Heart left ventricle (tissue), 16 donors: ENCODE data around the gene NFYA. TPM values are rescaled to one million over a fixed set of nuclear protein-coding genes. Genes with fewer than 3 reads are reported as not detected.
A peak's percentile ranks its signal among the peaks of the same experiment; 100 is the strongest.

Experiments used
- ATAC-seq, 4 donors: fragments of 200-7000 bp; cut with Tn5 transposase; one replicate each; pipeline ENCODE4 v1.9.1; 2020 to 2022; ENCODE audit warnings: moderate library complexity in 4 of 4, mild to moderate bottlenecking in 3 of 4, moderate number of reproducible peaks in 1 of 4
- DNase-seq, 5 donors: peaks; one replicate each; pipeline ENCODE4 v3.0.0-alpha.2; 2020
- H3K27ac ChIP-seq, 12 donors: fragments of 200-600 bp; sonication (generic) in 4 of 12; one replicate each; pipeline versions ENCODE4 v1.5.0 to v1.8.0; 2016 to 2022; ENCODE audit warnings: mild to moderate bottlenecking in 2 of 12
- H3K27me3 ChIP-seq, 9 donors: fragments of 200-600 bp; sonication (generic) in 2 of 9; one replicate each; pipeline versions ENCODE4 v1.5.1 to v1.8.0; 2016 to 2022; ENCODE audit warnings: mild to moderate bottlenecking in 3 of 9
- H3K36me3 ChIP-seq, 9 donors: fragments of 200-600 bp; sonication (generic) in 2 of 9; one replicate each; pipeline versions ENCODE4 v1.5.0 to v1.8.0; 2018 to 2022; ENCODE audit warnings: mild to moderate bottlenecking in 2 of 9
- H3K4me1 ChIP-seq, 12 donors: fragments of 200-600 bp; sonication (generic) in 4 of 12; one replicate each; pipeline versions ENCODE4 v1.5.0 to v1.8.0; 2016 to 2022; ENCODE audit warnings: mild to moderate bottlenecking in 3 of 12
- H3K4me3 ChIP-seq, 12 donors: fragments of 200-600 bp; sonication (generic) in 4 of 12; one replicate each; pipeline versions ENCODE4 v1.5.0 to v1.8.0; 2017 to 2022; ENCODE audit warnings: mild to moderate bottlenecking in 9 of 12, moderate library complexity in 4 of 12
- H3K9me3 ChIP-seq, 12 donors: fragments of 200-600 bp; sonication (generic) in 4 of 12; one replicate each; pipeline versions ENCODE4 v1.5.0 to v1.8.0; 2016 to 2022; ENCODE audit warnings: mild to moderate bottlenecking in 1 of 12
- CTCF ChIP-seq, 12 donors: fragments of 200-600 bp; sonication (generic) in 4 of 12; IDR thresholded peaks; one replicate each; pipeline versions ENCODE4 v1.5.0 to v1.8.0; 2018 to 2022; ENCODE audit warnings: antibody characterized with exemption in 12 of 12, mild to moderate bottlenecking in 5 of 12
- POLR2A ChIP-seq, 2 donors: fragments of 450-650 bp; IDR thresholded peaks; one replicate each; pipeline ENCODE4 v1.6.1; 2017; ENCODE audit warnings: antibody characterized with exemption in 2 of 2, mild to moderate bottlenecking in 2 of 2, moderate library complexity in 2 of 2
- WGBS, 4 donors: extraction: QIAGEN DNeasy Blood & Tissue Kit in 2 of 4; methylation state at CpG; one replicate each; pipeline versions ENCODE4 v1.1.5 to v1.1.7; 2013 to 2018; 5-methylcytosine and 5-hydroxymethylcytosine counted together
- intact Hi-C, 10 donors: fragments of 100-400 bp; cut with DNase I; formaldehyde crosslinking; loops; one replicate each; pipeline versions ENCODE4 v1.11.1 to v1.14.2; 2022
- polyA plus RNA-seq, 2 donors: library from polyadenylated mRNA; stranded (reverse); fragments of 200-250 nt; gene quantifications; one replicate each; pipeline ENCODE4 v1.2.3, GENCODE V29; 2013
- total RNA-seq, 9 donors: library from RNA; depleted of rRNA in 2 of 9; stranded (reverse); fragments of >200 nt in 2 of 9; fragmentation: NEBNext Ultra II Directional in 3 of 9; extraction: Animal tissue kit (Norgen Biotek cat#: 25700) in 3 of 9; gene quantifications; one replicate each; pipeline versions ENCODE4 v1.1.0 to v1.2.4, GENCODE V29; 2016 to 2023
- donor health status: ischemic (EF 13 %, LVEDD 7.1; RV severe dilation, severe dysfunction).
- donor health status: healthy with polysubstance abuse.
- donor health status: DM: no; HTN: yes; CAD: no.
- donor health status: DM: no; HTN: no; CAD: no.
- donor health status: ischemic (EF 25% LVEDD 6.9; RV normal size, moderate dysfunction).
- donor health status: ischemic (EF 25% LVEDD 5.7; RV mildly dilated, moderate dysfunction).
- donor health status: healthy.
- donor health status: DM: yes; HTN: yes; CAD: no.
- donor health status: ischemic (EF 35%, LVEDD 5.7; RV mildly dilated, moderate dysfunction).
- donor health status: nonischemic (EF 11% LVEDD 7.7; RV severe dilation, severe dysfunction).
- donor health status: DM: yes; HTN: yes; CAD: no.
- donor health status: PGD.
- donor health status: ischemic (EF 29% LVEDD 5.4; RV normal size, mild dysfunction).
- donor health status: nonischemic (EF 23%, LVEDD 6.1; RV moderate dilation, normal function).

The NFYA gene
- total and polyA plus RNA-seq, 11 donors, result 4.3 to 12.5 (median 9.5) TPM

DNA sequence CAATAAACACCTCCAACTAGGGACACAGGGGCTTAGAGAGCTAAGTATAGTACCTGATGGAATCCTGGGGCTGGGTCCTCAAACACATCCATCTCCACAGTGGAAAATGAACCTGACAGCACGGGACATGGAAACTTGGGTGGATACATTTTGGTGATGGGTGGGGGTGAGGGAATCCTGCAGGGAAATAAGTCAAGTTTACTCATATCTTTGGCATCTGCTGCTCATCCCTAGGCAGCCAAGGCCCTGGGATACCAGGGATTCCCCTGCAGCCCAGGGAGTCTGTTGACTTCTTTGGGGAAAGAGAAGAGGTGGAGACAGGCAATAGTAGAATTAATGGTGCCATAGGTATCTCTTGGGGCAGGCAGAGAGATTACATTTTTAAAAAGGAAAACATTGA lies 13.2 kb upstream of the NFYA start:
- WGBS, 4 donors, result 50 to 90% (median 65%) methylated on average over 1 of the region's 1 CpG
- DNase-seq (no peak), ATAC-seq (no peak)
- no peaks in the 10 kb centered on the region for H3K9me3 ChIP-seq
- TF ChIP-seq POLR2A (IDR thresholded peaks at IDR 0.05) (no peak), CTCF (IDR thresholded peaks at IDR 0.05) (no peak)
- peak overlapping the region in 9 of 12 donors; percentile 51 to 90 (median 67) for H3K27ac ChIP-seq
- no peak overlapping the region for H3K4me3 ChIP-seq
- intact Hi-C loops, result no loop called here
- H3K27me3 ChIP-seq, result no peaks in the 10 kb centered on the region
- peaks cover 0 to 41% (median 30%) of the 10 kb centered on the region in 9 donors for H3K36me3 ChIP-seq
- peaks cover 0 to 65% (median 17%) of the 10 kb centered on the region in 12 donors for H3K4me1 ChIP-seq

DNA sequence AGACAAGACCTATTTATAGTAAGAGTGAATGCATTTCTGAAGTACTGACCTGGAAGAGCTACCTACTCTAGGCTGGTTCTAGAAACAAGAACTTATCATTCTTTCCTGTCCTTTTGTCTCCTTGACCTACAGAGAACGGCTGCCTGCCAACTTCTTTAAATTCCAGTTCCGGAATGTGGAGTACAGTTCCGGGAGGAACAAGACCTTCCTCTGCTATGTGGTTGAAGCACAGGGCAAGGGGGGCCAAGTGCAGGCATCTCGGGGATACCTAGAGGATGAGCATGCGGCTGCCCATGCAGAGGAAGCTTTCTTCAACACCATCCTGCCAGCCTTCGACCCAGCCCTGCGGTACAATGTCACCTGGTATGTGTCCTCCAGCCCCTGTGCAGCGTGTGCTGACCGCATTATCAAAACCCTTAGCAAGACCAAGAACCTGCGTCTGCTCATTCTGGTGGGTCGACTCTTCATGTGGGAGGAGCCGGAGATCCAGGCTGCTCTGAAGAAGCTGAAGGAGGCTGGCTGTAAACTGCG lies 11.5 kb upstream of the NFYA start:
- ATAC-seq, result peak; percentile 2 to 58 (median 16)
- TF ChIP-seq POLR2A (IDR thresholded peaks at IDR 0.05) (no peak), CTCF (IDR thresholded peaks at IDR 0.05) (no peak)
- Histone ChIP-seq H3K36me3 (peaks cover 0 to 56% (median 47%) of the 10 kb centered on the region in 9 donors), H3K4me3 (peak overlapping the region in 5 of 12 donors; percentile 10 to 32 (median 16)), H3K4me1 (peaks cover 0 to 67% (median 15%) of the 10 kb centered on the region in 12 donors), H3K27ac (peak overlapping the region in 10 of 12 donors; percentile 9 to 80 (median 40)), H3K9me3 (no peaks in the 10 kb centered on the region), H3K27me3 (no peaks in the 10 kb centered on the region)
- intact Hi-C loops, result loop anchor here in 5 of 10 donors (5.0 to 10.0 kb wide), 3 partner anchors 54 to 164 kb away; no protein-coding TSS in a partner anchor
- no peak for DNase-seq
- 46 to 68% (median 61%) methylated on average over 11 to 13 of the region's 13 CpGs for WGBS, 4 donors

DNA sequence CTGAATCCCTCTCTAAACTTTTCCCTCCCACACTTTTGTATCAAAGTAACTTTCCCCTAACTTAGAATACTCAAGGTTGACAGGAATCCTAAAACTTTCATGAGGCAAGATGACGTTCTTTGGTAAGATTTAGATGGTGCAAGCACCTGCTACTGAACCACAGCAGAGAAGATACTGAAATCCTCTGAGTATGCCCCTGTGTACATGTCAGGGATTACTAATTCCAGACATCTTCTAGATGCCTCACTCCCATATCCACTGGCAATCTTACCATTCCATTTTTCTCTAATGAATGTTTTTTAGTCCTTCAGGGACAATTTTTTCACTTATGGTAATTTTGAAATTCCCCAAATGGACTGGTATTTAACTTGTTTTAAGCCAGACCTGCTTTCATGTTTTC lies 10.7 kb upstream of the NFYA start:
- H3K4me1 ChIP-seq, result peaks cover 0 to 68% (median 17%) of the 10 kb centered on the region in 12 donors
- WGBS, 4 donors, result 45 to 70% (median 65%) methylated on average over 1 of the region's 1 CpG
- ATAC-seq, result no peak
- H3K36me3 ChIP-seq, result peaks cover 0 to 59% (median 52%) of the 10 kb centered on the region in 9 donors
- TF ChIP-seq POLR2A (IDR thresholded peaks at IDR 0.05) (no peak), CTCF (IDR thresholded peaks at IDR 0.05) (no peak)
- intact Hi-C loops, result loop anchor here in 5 of 10 donors (5.0 to 10.0 kb wide), 3 partner anchors 55 to 165 kb away; no protein-coding TSS in a partner anchor
- H3K27me3 ChIP-seq, result no peaks in the 10 kb centered on the region
- DNase-seq, result no peak
- H3K27ac ChIP-seq, result peak overlapping the region in 9 of 12 donors; percentile 9 to 80 (median 46)
- H3K9me3 ChIP-seq, result no peaks in the 10 kb centered on the region
- peak overlapping the region in 7 of 12 donors; percentile 15 to 32 (median 19) for H3K4me3 ChIP-seq

GRCh38 chr6:41063884-41064285 lies 8.9 kb upstream of the NFYA start:
- peaks cover 0 to 78% (median 70%) of the 10 kb centered on the region in 9 donors for H3K36me3 ChIP-seq
- no peaks in the 10 kb centered on the region for H3K27me3 ChIP-seq
- peak overlapping the region in 10 of 12 donors; percentile 9 to 80 (median 51) for H3K27ac ChIP-seq
- no peak for TF ChIP-seq POLR2A (IDR thresholded peaks at IDR 0.05)
- peak in 1 of 12 donors; percentile 11 for TF ChIP-seq CTCF (IDR thresholded peaks at IDR 0.05)
- H3K4me1 ChIP-seq, result peaks cover 0 to 55% (median 14%) of the 10 kb centered on the region in 12 donors
- H3K4me3 ChIP-seq, result peak overlapping the region in 3 of 12 donors; percentile 18 to 31 (median 19)
- no peaks in the 10 kb centered on the region for H3K9me3 ChIP-seq
- ATAC-seq (peak; percentile 50 to 77 (median 62)), DNase-seq (no peak)
- 52 to 69% (median 62%) methylated on average over 2 of the region's 2 CpGs for WGBS, 4 donors
- intact Hi-C loops, result loop anchor here in 6 of 10 donors (2.0 to 10.0 kb wide), 4 partner anchors 35 to 167 kb away; no protein-coding TSS in a partner anchor
